Measurements from ENCODE around the gene KANSL3.
A peak's percentile ranks its signal among the peaks of the same experiment; 100 is the strongest.
"Not testable (repeated sequence)": the region's sequence is repeated elsewhere in the genome, so short reads cannot be mapped to it uniquely, and the experiment has no call there.

KANSL3 gene

DNA sequence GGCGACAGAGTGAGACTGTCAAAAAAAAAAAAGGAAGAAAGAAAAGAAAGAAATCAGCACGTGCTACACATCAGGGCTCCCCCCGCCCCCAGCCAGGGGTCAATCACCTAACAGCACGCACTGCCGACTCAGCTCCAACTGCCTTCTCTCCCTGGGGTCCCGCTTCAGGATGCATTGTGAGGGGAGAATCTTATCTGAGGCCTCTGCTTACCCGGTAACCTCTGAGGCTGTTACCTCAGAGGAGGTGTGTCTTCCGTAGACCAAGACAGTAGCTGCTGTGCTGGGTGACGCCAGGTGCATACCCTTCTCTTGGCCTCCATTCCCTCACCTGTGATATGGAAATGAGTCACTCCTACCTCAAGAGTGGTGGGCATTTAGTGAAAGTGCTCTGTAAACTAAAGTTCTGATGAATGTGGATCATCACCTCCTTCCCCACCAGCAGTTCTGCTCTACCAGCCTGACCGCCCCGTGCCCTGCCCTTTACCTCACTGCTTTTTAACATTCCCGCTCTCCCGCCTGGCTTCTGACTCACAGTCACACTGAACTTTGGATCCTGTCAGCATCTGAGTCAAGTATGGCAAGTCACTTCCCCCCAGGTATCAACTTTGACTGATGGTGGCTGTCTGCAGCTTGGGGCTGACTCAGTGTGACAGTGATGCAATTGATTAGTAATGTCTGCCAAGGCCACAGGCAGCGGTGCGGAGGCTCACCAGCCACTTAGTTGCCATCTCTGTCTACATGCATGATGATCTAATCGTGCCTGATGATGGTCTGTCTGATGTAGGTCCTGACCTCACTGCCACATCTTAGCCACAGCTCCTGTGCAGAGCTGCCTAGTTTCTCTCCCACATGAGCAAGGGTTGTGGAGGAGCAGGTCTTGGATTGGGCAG is 81.4 kb downstream of the KANSL3 start:
- no peak overlapping the region for H3K4me3 ChIP-seq
- H3K27ac ChIP-seq: no peak overlapping the region
- TF ChIP-seq, protein P1, sequence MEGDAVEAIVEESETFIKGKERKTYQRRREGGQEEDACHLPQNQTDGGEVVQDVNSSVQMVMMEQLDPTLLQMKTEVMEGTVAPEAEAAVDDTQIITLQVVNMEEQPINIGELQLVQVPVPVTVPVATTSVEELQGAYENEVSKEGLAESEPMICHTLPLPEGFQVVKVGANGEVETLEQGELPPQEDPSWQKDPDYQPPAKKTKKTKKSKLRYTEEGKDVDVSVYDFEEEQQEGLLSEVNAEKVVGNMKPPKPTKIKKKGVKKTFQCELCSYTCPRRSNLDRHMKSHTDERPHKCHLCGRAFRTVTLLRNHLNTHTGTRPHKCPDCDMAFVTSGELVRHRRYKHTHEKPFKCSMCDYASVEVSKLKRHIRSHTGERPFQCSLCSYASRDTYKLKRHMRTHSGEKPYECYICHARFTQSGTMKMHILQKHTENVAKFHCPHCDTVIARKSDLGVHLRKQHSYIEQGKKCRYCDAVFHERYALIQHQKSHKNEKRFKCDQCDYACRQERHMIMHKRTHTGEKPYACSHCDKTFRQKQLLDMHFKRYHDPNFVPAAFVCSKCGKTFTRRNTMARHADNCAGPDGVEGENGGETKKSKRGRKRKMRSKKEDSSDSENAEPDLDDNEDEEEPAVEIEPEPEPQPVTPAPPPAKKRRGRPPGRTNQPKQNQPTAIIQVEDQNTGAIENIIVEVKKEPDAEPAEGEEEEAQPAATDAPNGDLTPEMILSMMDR (IDR thresholded peaks at IDR 0.05): no peak
- DNase-seq: no peak
- peaks cover 0 to 18% (median 12%) of the 10 kb centered on the region in 4 donors for H3K4me1 ChIP-seq
- H3K9me3 ChIP-seq: no peaks in the 10 kb centered on the region
- no peaks in the 10 kb centered on the region for H3K27me3 ChIP-seq
- peaks cover 4 to 19% (median 17%) of the 10 kb centered on the region in 3 donors for H3K36me3 ChIP-seq
- intact Hi-C loops (cut with DNase I; ENCODE audit: low total_unique reads): loop anchor here (10.0 kb wide), 1 partner anchor 152 kb away; no protein-coding TSS in a partner anchor

DNA sequence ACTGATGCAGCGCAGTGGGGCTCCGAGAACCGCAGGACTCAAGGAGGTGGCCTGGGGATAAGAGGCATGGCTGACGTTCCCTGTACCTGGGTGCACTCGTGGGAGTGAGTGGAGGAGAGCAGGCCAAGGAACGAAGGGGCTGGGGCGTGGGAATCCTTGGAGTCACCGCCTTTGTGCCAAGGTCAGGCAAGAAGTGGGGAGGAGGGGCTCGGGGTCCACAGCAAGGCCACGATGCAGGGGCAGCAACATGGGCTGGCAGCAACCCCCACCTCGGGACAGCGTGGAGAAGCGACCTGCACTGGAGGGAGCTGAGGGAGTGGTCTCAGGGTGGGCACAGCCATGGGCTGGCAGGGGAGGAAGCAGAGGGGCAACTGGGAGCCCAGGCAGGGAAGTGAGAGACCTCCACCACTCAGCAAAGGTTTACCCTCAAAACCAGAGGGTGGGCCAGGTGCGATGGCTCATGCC is 82.9 kb downstream of the KANSL3 start:
- intact Hi-C loops (cut with DNase I; ENCODE audit: low total_unique reads): loop anchor here (10.0 kb wide), 1 partner anchor 150 kb away; no protein-coding TSS in a partner anchor
- Histone ChIP-seq H3K4me3 (no peak overlapping the region), H3K27ac (no peak overlapping the region), H3K4me1 (peaks cover 0 to 18% (median 12%) of the 10 kb centered on the region in 4 donors), H3K9me3 (no peaks in the 10 kb centered on the region), H3K27me3 (no peaks in the 10 kb centered on the region), H3K36me3 (peaks cover 17 to 34% (median 32%) of the 10 kb centered on the region in 3 donors)
- DNase-seq: no peak
- TF ChIP-seq, protein P1 (IDR thresholded peaks at IDR 0.05): no peak

DNA sequence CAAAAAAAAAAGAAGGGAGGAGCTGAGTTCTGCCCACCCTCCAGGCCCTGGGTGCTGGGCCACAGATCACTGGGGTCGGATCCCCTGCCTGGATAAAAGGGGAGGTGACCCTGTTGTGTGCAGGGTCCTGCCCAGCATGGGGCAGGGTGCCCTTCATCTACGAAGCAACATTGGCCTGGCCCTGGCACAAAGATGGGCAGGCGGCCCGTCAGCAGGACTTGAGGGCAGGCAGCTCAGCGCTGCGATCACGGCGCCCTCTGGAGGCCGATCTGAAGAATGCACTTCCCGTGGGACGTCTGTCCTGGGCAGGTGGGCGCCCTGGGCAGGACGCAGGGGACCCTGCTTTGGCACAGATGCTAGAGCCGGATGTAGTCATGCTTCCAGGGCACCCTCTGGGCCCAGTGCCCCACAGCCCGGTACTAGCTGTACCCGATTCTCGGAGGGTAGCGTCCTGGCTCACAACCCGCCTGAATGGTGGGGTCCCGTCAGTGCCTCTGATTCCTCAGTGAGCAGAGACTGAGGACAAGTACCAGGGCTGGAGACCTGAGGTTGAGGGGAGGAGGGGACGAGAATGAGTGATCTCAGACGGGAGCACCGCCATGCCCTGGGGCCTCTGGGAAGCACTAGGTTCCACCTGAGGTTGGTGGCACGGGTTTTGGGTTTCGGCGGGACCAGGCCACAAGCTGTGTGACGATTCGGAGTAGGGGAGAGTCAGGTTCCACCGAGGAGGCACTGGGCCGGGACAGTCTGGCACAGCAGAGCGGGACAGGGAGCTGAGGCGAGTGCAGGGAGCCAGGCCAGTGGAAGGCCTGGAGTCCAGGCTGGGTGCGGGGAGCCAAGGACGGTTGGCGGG is 83.6 kb downstream of the KANSL3 start:
- Histone ChIP-seq H3K27me3 (no peaks in the 10 kb centered on the region), H3K36me3 (peaks cover 23 to 40% (median 39%) of the 10 kb centered on the region in 3 donors), H3K9me3 (no peaks in the 10 kb centered on the region), H3K4me1 (peaks cover 0 to 18% (median 12%) of the 10 kb centered on the region in 4 donors), H3K27ac (peak overlapping the region in 1 of 2 donors; percentile 62), H3K4me3 (peak overlapping the region; percentile 0 to 10)
- TF ChIP-seq, protein P1 (IDR thresholded peaks at IDR 0.05): peak; percentile 97 to 98
- intact Hi-C loops (cut with DNase I; ENCODE audit: low total_unique reads): loop anchor here (10.0 kb wide), 1 partner anchor 150 kb away; no protein-coding TSS in a partner anchor
- DNase-seq: peak; percentile 58 to 89

DNA sequence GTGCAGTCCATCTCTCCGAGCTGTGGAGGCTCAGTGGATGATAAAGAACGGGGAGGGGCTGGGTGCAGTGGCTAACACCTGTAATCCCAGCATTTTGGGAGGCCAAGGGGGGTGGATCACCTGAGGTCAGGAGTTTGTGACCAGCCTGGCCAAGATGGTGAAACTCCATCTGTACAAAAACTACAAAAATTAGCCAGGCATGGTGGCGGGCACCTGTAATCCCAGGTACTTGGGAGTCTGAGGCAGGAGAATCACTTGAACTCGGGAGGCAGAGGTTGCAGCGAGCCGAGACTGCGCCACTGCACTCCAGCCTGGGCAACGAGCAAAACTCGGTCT is 84.2 kb downstream of the KANSL3 start:
- not testable (repeated sequence) for H3K9me3 ChIP-seq, H3K27me3 ChIP-seq, DNase-seq
- Histone ChIP-seq H3K4me3 (peak overlapping the region; percentile 0 to 10), H3K27ac (peak overlapping the region in 1 of 2 donors; percentile 62), H3K36me3 (peaks cover 29 to 46% (median 45%) of the 10 kb centered on the region in 3 donors), H3K4me1 (peaks cover 0 to 21% (median 14%) of the 10 kb centered on the region in 4 donors)
- intact Hi-C loops (cut with DNase I; ENCODE audit: low total_unique reads): loop anchor here (10.0 kb wide), 1 partner anchor 149 kb away; no protein-coding TSS in a partner anchor

DNA sequence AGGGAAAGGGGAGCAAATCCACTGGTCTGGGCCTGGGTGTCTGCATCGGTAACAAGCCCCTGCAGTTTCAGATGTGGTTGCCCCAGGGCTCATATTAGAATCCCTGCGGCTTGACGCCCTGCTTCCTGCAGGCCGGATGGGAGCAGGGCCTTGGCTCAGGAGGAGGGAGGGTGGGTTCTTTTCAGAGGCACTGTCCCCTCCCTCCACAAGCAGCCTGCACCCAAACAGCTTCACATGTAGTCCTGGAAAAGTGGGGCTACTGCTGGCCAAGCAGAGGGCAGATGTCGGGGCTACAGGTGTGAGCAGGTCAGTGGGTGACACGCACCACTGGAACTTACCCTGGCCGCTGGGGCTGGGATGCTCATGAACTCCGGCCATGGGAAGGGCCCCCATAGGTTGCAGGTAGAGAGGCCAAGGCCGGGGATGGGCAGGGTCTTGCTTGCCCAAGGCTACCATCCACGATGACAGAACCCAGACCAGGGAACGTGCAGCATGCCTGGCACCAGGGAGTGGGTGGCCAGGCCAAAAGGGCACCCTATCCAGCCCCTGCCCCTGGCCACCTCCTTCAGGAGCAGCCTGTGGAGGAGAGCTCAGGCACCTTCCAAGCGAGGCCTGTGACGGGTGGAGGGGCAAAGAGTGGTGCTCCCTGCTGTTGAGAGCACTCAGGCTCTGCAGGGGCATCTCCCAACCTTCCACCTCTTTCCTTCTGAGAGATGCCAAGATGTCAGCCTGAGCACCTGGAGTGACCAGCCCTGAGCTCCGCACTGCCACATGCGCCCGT is 84.7 kb downstream of the KANSL3 start:
- H3K27ac ChIP-seq: peak overlapping the region in 1 of 2 donors; percentile 62

More for the DNA sequence above, 84.7 kb downstream of the KANSL3 start:
- DNase-seq: no peak
- Histone ChIP-seq H3K27me3 (no peaks in the 10 kb centered on the region), H3K4me3 (no peak overlapping the region), H3K36me3 (peaks cover 33 to 52% (median 50%) of the 10 kb centered on the region in 3 donors), H3K4me1 (peaks cover 0 to 26% (median 19%) of the 10 kb centered on the region in 4 donors), H3K9me3 (no peaks in the 10 kb centered on the region)
- TF ChIP-seq, protein P1 (IDR thresholded peaks at IDR 0.05): no peak
- intact Hi-C loops (cut with DNase I; ENCODE audit: low total_unique reads): loop anchor here (10.0 kb wide), 1 partner anchor 149 kb away; no protein-coding TSS in a partner anchor

Data from tibial artery (tissue), 4 donors.